NCI-H2171 (cell line): ENCODE measurements around the gene LRP6.

Source experiments
- DNase-seq: peaks from one replicate; lab custom pipeline; 2025; lab: John Stamatoyannopoulos, UW

Gene LRP6

DNA sequence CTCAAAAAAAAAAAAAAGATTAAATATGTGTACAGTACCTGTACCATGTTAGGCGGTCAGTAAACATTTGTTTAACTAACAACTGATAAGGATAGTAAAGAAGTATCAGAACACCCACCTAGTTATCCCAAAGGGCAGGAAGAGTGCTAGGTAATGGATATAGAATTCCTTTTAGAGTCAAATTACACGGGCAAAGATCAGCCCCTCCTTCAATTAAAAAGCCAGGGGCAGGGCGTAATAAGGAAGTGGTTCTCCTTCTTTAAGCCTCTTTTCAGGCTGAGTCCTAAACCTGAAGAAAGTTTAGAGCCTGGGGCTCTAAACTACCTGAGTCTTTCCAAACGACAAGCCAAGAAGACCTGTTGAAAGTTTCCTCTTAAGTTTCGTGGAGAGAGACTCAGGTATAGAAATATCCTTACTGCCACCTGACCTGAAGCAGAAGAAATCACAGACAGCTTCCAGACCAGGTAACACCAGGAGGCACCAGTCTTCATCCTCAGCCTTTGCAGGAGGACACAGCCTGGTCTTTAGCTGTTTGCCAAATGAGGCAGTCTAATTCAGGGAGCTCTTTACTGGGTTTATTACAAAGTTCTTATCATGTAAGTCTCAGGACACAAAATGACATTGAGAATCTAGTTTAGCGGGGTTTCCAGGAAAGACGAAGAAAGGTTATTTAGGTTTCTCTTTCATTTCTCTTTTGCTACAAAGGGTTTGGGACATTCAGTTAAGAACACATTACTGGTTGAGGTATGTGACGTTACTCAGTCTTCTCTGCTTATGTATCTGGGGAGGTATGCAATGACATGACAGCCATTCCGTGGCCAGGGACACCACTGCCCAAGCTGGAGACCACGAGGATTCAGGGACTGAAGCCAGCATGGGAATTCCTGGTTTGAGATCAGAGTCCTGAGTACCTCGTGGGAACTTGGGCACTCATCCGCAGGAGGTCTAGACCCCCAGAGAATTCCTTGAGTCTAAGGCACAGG lies 195.9 kb downstream of the LRP6 start, which contains the start of gene BCL2L14:
TSS of gene BCL2L14 (plus strand) at position 266 of the 983 bp plus-strand sequence. CDS start 8,367 bp downstream, outside the sequence.
- no peak for DNase-seq

DNA sequence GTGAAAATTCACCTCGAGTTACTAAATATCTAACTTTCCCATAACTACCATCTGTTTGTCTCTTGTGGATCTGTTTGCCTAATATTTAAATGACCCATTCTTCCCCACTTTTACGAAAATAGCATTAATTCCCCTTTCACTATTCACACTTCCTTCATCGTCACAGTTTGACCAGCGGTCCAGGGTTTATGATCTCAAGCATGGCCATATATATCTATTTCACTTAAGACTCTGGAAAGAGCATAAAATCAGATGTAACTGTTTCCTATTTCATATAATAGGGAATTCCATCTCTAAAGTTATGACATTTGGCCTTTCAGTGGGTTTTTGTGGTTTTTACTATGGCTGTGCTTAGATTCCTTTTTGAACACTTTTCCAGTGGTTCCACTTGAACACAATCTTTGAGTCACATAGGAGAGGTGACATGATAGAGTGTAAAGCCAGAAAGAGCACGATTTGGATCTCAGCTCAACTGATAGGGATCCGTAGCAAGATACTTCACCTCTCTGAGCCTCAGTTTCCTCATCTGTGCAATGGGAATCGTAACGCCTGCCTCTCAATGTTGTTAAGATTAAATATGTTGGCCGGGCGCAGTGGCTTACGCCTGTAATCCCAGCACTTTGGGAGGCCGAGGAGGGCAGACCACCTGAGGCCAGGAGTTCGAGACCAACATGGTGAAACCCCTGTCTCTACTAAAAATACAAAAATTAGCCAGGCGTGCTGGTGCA lies 196.9 kb downstream of the LRP6 start:
- no peak for DNase-seq

DNA sequence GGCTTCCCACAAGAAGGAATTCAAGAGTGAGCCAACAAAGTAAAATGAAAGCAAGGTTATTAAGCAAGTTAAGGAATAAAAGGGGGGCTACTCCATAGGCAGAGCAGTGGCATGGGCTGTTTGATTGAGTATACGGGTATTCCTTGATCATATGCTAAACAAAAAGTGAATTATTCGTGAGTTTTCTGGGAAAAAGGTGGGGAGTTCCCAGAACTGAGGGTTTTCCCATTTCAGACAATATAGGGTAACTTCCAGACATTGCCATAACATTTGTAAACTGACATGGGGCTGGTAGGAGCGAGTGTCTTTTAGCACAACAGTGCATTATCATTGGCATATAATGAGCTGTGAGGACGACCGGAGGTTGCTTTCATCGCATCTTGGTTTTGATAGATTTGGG lies 198.1 kb downstream of the LRP6 start:
- no peak for DNase-seq
